OCI-LY1 (cell line): ENCODE data around the gene TP53BP2.

Experiments
- EZH2 ChIP-seq: fragments of 200-600 bp; sonication (generic), shearing (Covaris generic); IDR thresholded peaks from 2 replicates; pipeline ENCODE4 v1.8.0; 2017; ENCODE audit warnings: borderline replicate concordance, mixed run types, mild to moderate bottlenecking, antibody characterized with exemption, low read length, moderate library complexity, mixed read lengths
- TF ChIP-seq, protein P1 (sequence below): fragments of 200-600 bp; sonication (generic), shearing (Covaris generic); IDR thresholded peaks from 2 replicates; pipeline ENCODE4 v1.5.1; 2017; ENCODE audit warnings: mild to moderate bottlenecking, antibody characterized with exemption, low read length, moderate library complexity, mixed read lengths

DNA sequence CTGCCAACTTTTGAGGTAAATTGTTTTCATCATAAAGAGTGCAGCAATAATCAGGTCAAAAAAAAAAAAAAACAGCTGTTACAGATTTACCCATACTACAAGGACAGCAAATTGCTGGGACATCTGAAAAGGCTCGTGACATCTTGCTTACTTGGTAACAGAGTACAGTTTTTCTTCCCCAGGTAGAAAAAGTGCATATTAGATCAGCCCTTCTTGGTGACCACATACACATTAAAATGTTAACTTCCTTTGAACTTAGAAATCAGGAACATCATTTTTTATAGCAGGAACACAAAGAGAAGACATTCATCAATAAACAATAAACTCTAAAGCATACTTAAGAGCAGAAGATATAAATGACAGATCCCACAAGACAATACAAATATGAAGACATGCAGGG, 16.1 kb downstream of the TP53BP2 start:
- TF ChIP-seq, protein P1, sequence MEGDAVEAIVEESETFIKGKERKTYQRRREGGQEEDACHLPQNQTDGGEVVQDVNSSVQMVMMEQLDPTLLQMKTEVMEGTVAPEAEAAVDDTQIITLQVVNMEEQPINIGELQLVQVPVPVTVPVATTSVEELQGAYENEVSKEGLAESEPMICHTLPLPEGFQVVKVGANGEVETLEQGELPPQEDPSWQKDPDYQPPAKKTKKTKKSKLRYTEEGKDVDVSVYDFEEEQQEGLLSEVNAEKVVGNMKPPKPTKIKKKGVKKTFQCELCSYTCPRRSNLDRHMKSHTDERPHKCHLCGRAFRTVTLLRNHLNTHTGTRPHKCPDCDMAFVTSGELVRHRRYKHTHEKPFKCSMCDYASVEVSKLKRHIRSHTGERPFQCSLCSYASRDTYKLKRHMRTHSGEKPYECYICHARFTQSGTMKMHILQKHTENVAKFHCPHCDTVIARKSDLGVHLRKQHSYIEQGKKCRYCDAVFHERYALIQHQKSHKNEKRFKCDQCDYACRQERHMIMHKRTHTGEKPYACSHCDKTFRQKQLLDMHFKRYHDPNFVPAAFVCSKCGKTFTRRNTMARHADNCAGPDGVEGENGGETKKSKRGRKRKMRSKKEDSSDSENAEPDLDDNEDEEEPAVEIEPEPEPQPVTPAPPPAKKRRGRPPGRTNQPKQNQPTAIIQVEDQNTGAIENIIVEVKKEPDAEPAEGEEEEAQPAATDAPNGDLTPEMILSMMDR = no peak
- TF ChIP-seq EZH2 = no peak
